ENCODE measurements around the gene FKBP5.
"Not testable (repeated sequence)": the region's sequence is repeated elsewhere in the genome, so short reads cannot be mapped to it uniquely, and the experiment has no call there.

Gene FKBP5

GRCh38 chr6:35557239-35557638, 131.5 kb downstream of the FKBP5 start:
- peaks cover 0 to 12% of the 10 kb centered on the region in 2 donors for H3K27me3 Mint-ChIP-seq

GRCh38 chr6:35554811-35555210, 133.9 kb downstream of the FKBP5 start:
- H3K27ac Mint-ChIP-seq, result no peak overlapping the region
- peaks cover 0 to 2% of the 10 kb centered on the region in 2 donors for H3K9me3 Mint-ChIP-seq
- H3K36me3 Mint-ChIP-seq (ENCODE audit: insufficient read depth), result no peaks in the 10 kb centered on the region
- H3K4me1 Mint-ChIP-seq (ENCODE audit: low read depth in 2 of 2), result peaks cover 3% of the 10 kb centered on the region in 2 donors
- H3K4me3 Mint-ChIP-seq, result no peak overlapping the region
- peaks cover 0 to 11% of the 10 kb centered on the region in 2 donors for H3K27me3 Mint-ChIP-seq
- ATAC-seq (replicated peaks) (no peak), DNase-seq (no peak)

More at GRCh38 chr6:35557239-35557638, 131.5 kb downstream of the FKBP5 start:
- H3K4me1 Mint-ChIP-seq (ENCODE audit: low read depth in 2 of 2), result no peaks in the 10 kb centered on the region
- no peak overlapping the region for H3K4me3 Mint-ChIP-seq
- DNase-seq, result no peak
- no peak overlapping the region for H3K27ac Mint-ChIP-seq
- ATAC-seq (replicated peaks), result no peak
- no peaks in the 10 kb centered on the region for H3K36me3 Mint-ChIP-seq (ENCODE audit: insufficient read depth)
- no peaks in the 10 kb centered on the region for H3K9me3 Mint-ChIP-seq

GRCh38 chr6:35553315-35553714, 135.4 kb downstream of the FKBP5 start:
- no peak for DNase-seq
- H3K4me1 Mint-ChIP-seq (ENCODE audit: low read depth in 2 of 2), result peaks cover 3% of the 10 kb centered on the region in 2 donors

GRCh38 chr6:35552285-35552917, 136.3 kb downstream of the FKBP5 start:
- peaks cover 3% of the 10 kb centered on the region in 2 donors for H3K4me1 Mint-ChIP-seq (ENCODE audit: low read depth in 2 of 2)
- DNase-seq (peak; percentile 60 to 67 (median 66)), ATAC-seq (replicated peaks) (peak; percentile 62)
- peaks cover 0 to 11% of the 10 kb centered on the region in 2 donors for H3K27me3 Mint-ChIP-seq
- H3K36me3 Mint-ChIP-seq (ENCODE audit: insufficient read depth), result no peaks in the 10 kb centered on the region
- H3K9me3 Mint-ChIP-seq, result peaks cover 0 to 2% of the 10 kb centered on the region in 2 donors
- no peak overlapping the region for H3K27ac Mint-ChIP-seq
- H3K4me3 Mint-ChIP-seq, result no peak overlapping the region

More at GRCh38 chr6:35553315-35553714, 135.4 kb downstream of the FKBP5 start:
- Mint-ChIP-seq H3K27ac (no peak overlapping the region), H3K4me3 (no peak overlapping the region), H3K36me3 (ENCODE audit: insufficient read depth) (no peaks in the 10 kb centered on the region), H3K9me3 (peaks cover 0 to 2% of the 10 kb centered on the region in 2 donors), H3K27me3 (peaks cover 0 to 11% of the 10 kb centered on the region in 2 donors)
- ATAC-seq (replicated peaks), result no peak

GRCh38 chr6:35550437-35550836, 138.3 kb downstream of the FKBP5 start:
- no peak for ATAC-seq (replicated peaks)

GRCh38 chr6:35547676-35548075, 141.0 kb downstream of the FKBP5 start:
- Mint-ChIP-seq H3K4me1 (ENCODE audit: low read depth in 2 of 2) (peaks cover 3 to 4% of the 10 kb centered on the region in 2 donors), H3K36me3 (ENCODE audit: insufficient read depth) (no peaks in the 10 kb centered on the region), H3K4me3 (no peak overlapping the region), H3K27me3 (no peaks in the 10 kb centered on the region), H3K27ac (no peak overlapping the region), H3K9me3 (peaks cover 0 to 2% of the 10 kb centered on the region in 2 donors)
- DNase-seq (no peak), ATAC-seq (replicated peaks) (no peak)

More at GRCh38 chr6:35550437-35550836, 138.3 kb downstream of the FKBP5 start:
- Mint-ChIP-seq H3K27me3 (peaks cover 0 to 11% of the 10 kb centered on the region in 2 donors), H3K4me1 (ENCODE audit: low read depth in 2 of 2) (peaks cover 3% of the 10 kb centered on the region in 2 donors), H3K27ac (no peak overlapping the region), H3K9me3 (peaks cover 0 to 2% of the 10 kb centered on the region in 2 donors), H3K36me3 (ENCODE audit: insufficient read depth) (no peaks in the 10 kb centered on the region), H3K4me3 (no peak overlapping the region)
- no peak for DNase-seq

GRCh38 chr6:35544769-35545361, 143.8 kb downstream of the FKBP5 start:
- Mint-ChIP-seq H3K4me1 (ENCODE audit: low read depth in 2 of 2) (peaks cover 0 to 2% of the 10 kb centered on the region in 2 donors), H3K9me3 (no peaks in the 10 kb centered on the region), H3K27me3 (no peaks in the 10 kb centered on the region), H3K27ac (no peak overlapping the region), H3K36me3 (ENCODE audit: insufficient read depth) (no peaks in the 10 kb centered on the region), H3K4me3 (no peak overlapping the region)
- DNase-seq (no peak), ATAC-seq (replicated peaks) (no peak)

GRCh38 chr6:35543459-35544193, 145.1 kb downstream of the FKBP5 start:
- H3K27ac Mint-ChIP-seq, result peak overlapping the region in 1 of 2 donors; percentile 69
- no peaks in the 10 kb centered on the region for H3K9me3 Mint-ChIP-seq
- ATAC-seq (replicated peaks) (no peak), DNase-seq (no peak)
- no peak overlapping the region for H3K4me3 Mint-ChIP-seq
- peaks cover 0 to 2% of the 10 kb centered on the region in 2 donors for H3K4me1 Mint-ChIP-seq (ENCODE audit: low read depth in 2 of 2)
- no peaks in the 10 kb centered on the region for H3K27me3 Mint-ChIP-seq
- H3K36me3 Mint-ChIP-seq (ENCODE audit: insufficient read depth), result no peaks in the 10 kb centered on the region

GRCh38 chr6:35541836-35542235, 146.9 kb downstream of the FKBP5 start:
- no peaks in the 10 kb centered on the region for H3K36me3 Mint-ChIP-seq (ENCODE audit: insufficient read depth)
- DNase-seq (no peak), ATAC-seq (replicated peaks) (no peak)
- no peak overlapping the region for H3K27ac Mint-ChIP-seq
- H3K27me3 Mint-ChIP-seq, result no peaks in the 10 kb centered on the region
- no peaks in the 10 kb centered on the region for H3K9me3 Mint-ChIP-seq
- no peak overlapping the region for H3K4me3 Mint-ChIP-seq
- H3K4me1 Mint-ChIP-seq (ENCODE audit: low read depth in 2 of 2), result peaks cover 0 to 2% of the 10 kb centered on the region in 2 donors

GRCh38 chr6:35539223-35539622, 149.5 kb downstream of the FKBP5 start:
- Mint-ChIP-seq H3K27ac (peak overlapping the region in 1 of 2 donors; percentile 67), H3K4me3 (no peak overlapping the region), H3K4me1 (ENCODE audit: low read depth in 2 of 2) (peaks cover 3 to 5% of the 10 kb centered on the region in 2 donors)

GRCh38 chr6:35535847-35536246, 152.9 kb downstream of the FKBP5 start:
- H3K27me3 Mint-ChIP-seq, result peaks cover 14 to 27% of the 10 kb centered on the region in 2 donors
- not testable (repeated sequence) for H3K36me3 Mint-ChIP-seq (ENCODE audit: insufficient read depth); ATAC-seq (replicated peaks); H3K4me3 Mint-ChIP-seq; H3K4me1 Mint-ChIP-seq (ENCODE audit: low read depth in 2 of 2); DNase-seq; H3K27ac Mint-ChIP-seq; H3K9me3 Mint-ChIP-seq

More at GRCh38 chr6:35539223-35539622, 149.5 kb downstream of the FKBP5 start:
- H3K36me3 Mint-ChIP-seq (ENCODE audit: insufficient read depth), result no peaks in the 10 kb centered on the region
- H3K9me3 Mint-ChIP-seq, result no peaks in the 10 kb centered on the region
- H3K27me3 Mint-ChIP-seq, result peaks cover 10 to 15% of the 10 kb centered on the region in 2 donors
- no peak for DNase-seq
- ATAC-seq (replicated peaks), result no peak

- ATAC-seq (replicated peaks), result no peak
- no peak overlapping the region for H3K27ac Mint-ChIP-seq
Measured at GRCh38 chr6:35534407-35535170, 154.1 kb downstream of the FKBP5 start.

GRCh38 chr6:35533981-35534380, 154.7 kb downstream of the FKBP5 start:
- ATAC-seq (replicated peaks), result no peak
- no peak for DNase-seq
- peaks cover 14 to 27% of the 10 kb centered on the region in 2 donors for H3K27me3 Mint-ChIP-seq
- H3K36me3 Mint-ChIP-seq (ENCODE audit: insufficient read depth), result peaks cover 5% of the 10 kb centered on the region
- no peak overlapping the region for H3K27ac Mint-ChIP-seq
- no peaks in the 10 kb centered on the region for H3K9me3 Mint-ChIP-seq
- H3K4me3 Mint-ChIP-seq, result no peak overlapping the region
- H3K4me1 Mint-ChIP-seq (ENCODE audit: low read depth in 2 of 2), result peaks cover 5 to 8% of the 10 kb centered on the region in 2 donors

More at GRCh38 chr6:35534407-35535170, 154.1 kb downstream of the FKBP5 start:
- H3K4me1 Mint-ChIP-seq (ENCODE audit: low read depth in 2 of 2), result peaks cover 5 to 8% of the 10 kb centered on the region in 2 donors
- no peak for DNase-seq
- H3K36me3 Mint-ChIP-seq (ENCODE audit: insufficient read depth), result peaks cover 5% of the 10 kb centered on the region
- H3K27me3 Mint-ChIP-seq, result peaks cover 14 to 27% of the 10 kb centered on the region in 2 donors
- no peak overlapping the region for H3K4me3 Mint-ChIP-seq
- no peaks in the 10 kb centered on the region for H3K9me3 Mint-ChIP-seq

Data from effector memory CD8-positive, alpha-beta T cell (primary cell).